HFF-Myc (cell line): Measurements from ENCODE around the gene TBC1D22B.

ENCODE experiments used
- DNase-seq: peaks from one replicate; pipeline ENCODE4 v3.0.0-alpha.2; 2011; ENCODE audit warnings: low read depth; ENCODE audit errors: extremely low read depth
- H3K4me3 ChIP-seq: replicated peaks from 2 replicates; pipeline ENCODE4 v1.5.1; 2011; ENCODE audit warnings: low read depth, mild to moderate bottlenecking, control low read depth, low read length
- TF ChIP-seq, protein P1 (sequence below): IDR thresholded peaks from 2 replicates; pipeline ENCODE4 v1.5.1; 2012; ENCODE audit warnings: mild to moderate bottlenecking, low read depth, low read length, control low read depth; ENCODE audit errors: missing control alignments

TBC1D22B gene, protein sequence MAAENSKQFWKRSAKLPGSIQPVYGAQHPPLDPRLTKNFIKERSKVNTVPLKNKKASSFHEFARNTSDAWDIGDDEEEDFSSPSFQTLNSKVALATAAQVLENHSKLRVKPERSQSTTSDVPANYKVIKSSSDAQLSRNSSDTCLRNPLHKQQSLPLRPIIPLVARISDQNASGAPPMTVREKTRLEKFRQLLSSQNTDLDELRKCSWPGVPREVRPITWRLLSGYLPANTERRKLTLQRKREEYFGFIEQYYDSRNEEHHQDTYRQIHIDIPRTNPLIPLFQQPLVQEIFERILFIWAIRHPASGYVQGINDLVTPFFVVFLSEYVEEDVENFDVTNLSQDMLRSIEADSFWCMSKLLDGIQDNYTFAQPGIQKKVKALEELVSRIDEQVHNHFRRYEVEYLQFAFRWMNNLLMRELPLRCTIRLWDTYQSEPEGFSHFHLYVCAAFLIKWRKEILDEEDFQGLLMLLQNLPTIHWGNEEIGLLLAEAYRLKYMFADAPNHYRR

DNA sequence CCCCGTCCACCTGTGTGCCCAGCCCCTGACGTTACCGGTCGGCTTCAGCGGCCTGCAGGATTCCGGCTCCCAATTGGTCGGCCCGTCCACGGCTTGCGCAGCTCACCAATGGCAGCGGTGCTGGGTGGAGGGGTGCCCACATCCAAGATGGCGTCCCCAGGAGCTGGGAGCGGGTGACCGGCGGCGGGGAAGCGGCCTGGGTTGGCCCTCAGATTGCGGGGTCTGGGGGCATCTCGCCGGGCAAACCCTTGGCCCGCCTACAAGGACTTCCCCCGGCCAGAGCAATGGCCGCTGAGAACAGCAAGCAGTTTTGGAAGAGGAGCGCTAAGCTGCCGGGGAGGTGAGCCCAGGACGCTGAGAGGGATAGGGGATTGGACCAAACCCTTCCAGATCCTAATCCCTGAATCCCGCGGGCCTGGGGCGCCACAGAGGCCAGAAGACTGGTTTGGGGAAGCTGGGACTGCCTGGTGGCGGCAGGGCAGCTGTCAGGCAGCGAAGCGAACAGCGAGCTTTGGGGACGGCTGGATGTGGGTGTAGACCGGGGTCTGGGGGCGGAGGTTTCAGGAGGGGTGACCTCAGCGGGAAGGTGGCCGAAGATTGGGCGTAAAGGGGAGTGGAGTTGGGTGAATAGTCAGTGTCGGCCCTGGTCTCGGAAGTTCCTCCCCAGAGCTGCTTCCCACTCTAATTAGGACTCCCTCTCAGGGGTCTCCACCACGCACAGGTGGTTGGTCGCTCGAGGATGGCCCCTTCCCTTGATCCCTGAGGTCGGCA, at the start of gene TBC1D22B, which contains the start of gene TMEM217:
TSS of gene TBC1D22B (plus strand) at position 139 of the 771 bp plus-strand sequence. CDS start at position 285, 146 bp downstream.
TSS of gene TMEM217 (minus strand) at position 511 of the 771 bp plus-strand sequence. CDS start 39,114 bp downstream, outside the sequence.
- TF ChIP-seq, protein P1, sequence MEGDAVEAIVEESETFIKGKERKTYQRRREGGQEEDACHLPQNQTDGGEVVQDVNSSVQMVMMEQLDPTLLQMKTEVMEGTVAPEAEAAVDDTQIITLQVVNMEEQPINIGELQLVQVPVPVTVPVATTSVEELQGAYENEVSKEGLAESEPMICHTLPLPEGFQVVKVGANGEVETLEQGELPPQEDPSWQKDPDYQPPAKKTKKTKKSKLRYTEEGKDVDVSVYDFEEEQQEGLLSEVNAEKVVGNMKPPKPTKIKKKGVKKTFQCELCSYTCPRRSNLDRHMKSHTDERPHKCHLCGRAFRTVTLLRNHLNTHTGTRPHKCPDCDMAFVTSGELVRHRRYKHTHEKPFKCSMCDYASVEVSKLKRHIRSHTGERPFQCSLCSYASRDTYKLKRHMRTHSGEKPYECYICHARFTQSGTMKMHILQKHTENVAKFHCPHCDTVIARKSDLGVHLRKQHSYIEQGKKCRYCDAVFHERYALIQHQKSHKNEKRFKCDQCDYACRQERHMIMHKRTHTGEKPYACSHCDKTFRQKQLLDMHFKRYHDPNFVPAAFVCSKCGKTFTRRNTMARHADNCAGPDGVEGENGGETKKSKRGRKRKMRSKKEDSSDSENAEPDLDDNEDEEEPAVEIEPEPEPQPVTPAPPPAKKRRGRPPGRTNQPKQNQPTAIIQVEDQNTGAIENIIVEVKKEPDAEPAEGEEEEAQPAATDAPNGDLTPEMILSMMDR = no peak
- DNase-seq = peak; percentile 79
- H3K4me3 ChIP-seq = peak within 1 kb of the TSS; percentile 99

DNA sequence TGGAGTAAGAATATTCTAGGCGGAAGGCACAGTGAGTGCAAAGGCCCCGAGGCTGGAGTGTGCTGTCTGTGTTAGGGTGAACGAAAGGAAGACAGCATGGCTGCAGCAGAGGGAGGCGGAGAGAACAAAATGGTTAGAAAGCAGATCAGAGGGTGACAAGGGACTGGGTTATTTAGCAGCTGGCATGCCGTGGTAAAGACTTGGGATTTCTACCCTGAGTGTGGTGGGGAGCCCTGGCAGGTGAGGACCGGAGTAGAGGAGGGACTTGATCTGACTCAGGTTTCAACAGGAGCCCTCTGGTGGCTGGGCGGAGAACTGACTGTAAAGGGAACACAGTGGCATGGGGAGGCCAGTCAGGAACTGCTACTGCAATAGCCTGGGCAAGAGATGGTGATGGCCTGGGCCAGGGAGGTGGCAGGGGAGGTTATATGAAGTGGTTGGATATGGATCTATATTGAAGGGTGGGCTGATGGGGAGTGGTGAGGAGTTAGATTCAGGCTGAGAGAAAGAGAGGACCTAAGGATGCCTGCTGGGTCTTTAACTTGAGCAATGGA, 49.6 kb upstream of the TBC1D22B start:
- peak; percentile 45 for DNase-seq
- TF ChIP-seq, protein P1 = peak; percentile 87
- no peak overlapping the region for H3K4me3 ChIP-seq

DNA sequence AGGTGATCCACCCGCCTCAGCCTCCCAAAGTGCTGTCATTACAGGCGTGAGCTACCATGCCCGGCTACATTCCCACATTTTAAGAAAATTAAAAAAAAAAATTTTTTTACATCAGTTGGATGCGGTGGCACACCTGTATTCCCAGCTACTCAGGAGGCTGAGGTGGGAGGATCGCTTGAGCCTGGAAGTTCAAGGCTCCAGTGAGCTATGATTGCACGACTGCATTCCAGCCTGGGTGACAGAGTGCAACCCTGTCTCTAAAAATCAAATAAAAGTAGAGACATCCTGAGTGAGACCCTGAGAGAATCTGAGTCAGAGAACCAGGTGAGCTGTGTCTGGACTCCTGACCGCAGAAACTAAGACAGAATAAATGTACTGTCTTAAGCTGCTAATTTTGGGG, 48.8 kb upstream of the TBC1D22B start:
- DNase-seq = no peak
- TF ChIP-seq, protein P1 = no peak
- no peak overlapping the region for H3K4me3 ChIP-seq

DNA sequence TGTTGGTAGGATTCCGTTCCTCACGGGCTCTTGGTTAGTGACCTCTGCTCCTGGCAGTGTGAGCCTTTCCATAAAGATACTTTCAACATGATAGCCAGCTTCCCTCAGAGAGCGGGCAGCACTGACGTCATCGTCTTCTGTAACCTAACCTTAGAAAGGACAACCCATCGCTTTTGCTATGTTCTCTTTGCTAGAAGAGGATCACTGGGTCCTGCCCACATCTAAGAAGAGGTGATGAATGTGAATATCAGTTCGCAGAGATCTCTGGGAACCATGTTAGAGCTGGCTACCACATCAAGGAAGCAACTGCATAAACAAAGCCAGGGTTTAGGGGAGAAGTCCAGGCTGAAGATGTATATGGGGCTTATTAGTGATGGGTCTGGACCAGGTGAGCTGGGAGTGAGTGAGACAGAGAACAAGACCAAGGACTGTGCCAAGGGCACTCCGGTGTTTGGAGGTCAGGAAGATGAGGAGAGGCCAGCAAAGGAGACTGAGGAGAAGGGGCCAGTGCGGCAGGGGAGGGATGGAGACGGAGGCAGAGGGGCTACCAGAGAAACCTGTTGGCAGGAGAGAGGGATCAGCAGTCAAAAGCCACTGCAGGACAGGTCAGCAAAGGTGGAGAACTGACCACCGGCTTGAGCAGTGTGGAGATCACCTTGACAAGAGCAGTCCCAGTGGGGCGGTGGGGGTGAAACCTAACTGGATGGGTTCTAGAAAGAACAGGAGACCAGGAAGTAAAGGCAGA, 47.9 kb upstream of the TBC1D22B start:
- no peak for DNase-seq
- no peak overlapping the region for H3K4me3 ChIP-seq
- TF ChIP-seq, protein P1 = no peak

- DNase-seq = peak; percentile 74
- H3K4me3 ChIP-seq = no peak overlapping the region
- TF ChIP-seq, protein P1 = peak; percentile 93
These were observed 47.1 kb upstream of the TBC1D22B start for GRCh38 chr6:37210313-37210968.
